HEK293 (cell line): ENCODE measurements around the gene PRKAR2B.

Source experiments
- CTCF ChIA-PET: fragments of 350-600 bp; formaldehyde crosslinking; extraction: SDS; loops from one replicate; lab custom pipeline; 2021; ENCODE audit warnings: antibody characterized with exemption; lab: Yijun Ruan, JAX
- POLR2A ChIA-PET: fragments of 300-600 bp; formaldehyde crosslinking; extraction: SDS; loops from one replicate; lab custom pipeline; 2020; ENCODE audit warnings: antibody characterized with exemption, inconsistent platforms; lab: Yijun Ruan, JAX
- H3K27ac ChIP-seq: fragments of 200-500 bp; sonication (Bioruptor generic); 2 replicates; pipeline ENCODE4 v1.5.1; 2014; ENCODE audit warnings: low read depth, low read length, control low read depth, inconsistent platforms; ENCODE audit errors: extremely low read depth
- H3K36me3 ChIP-seq, 2 experiments: fragments of 200-500 bp in 1 of 2; sonication (Bioruptor generic) in 1 of 2; 1 replicate in 1 of 2; 2 replicates in 1 of 2; pipeline ENCODE4 v1.5.1; 2014 to 2017; ENCODE audit warnings: inconsistent platforms in 2 of 2, low read length in 2 of 2; ENCODE audit not compliant: control insufficient read depth in 2 of 2, insufficient read depth in 1 of 2
- H3K4me1 ChIP-seq: fragments of 200-500 bp; sonication (Bioruptor generic); 2 replicates; pipeline ENCODE4 v1.5.1; 2014; ENCODE audit warnings: mild to moderate bottlenecking, low read length, inconsistent platforms; ENCODE audit not compliant: control insufficient read depth, insufficient read depth
- H3K4me3 ChIP-seq: 2 replicates; pipeline ENCODE4 v1.5.1; 2011; ENCODE audit warnings: low read depth, mild to moderate bottlenecking, control low read depth, low read length, moderate library complexity
- H3K9me3 ChIP-seq: fragments of 200-500 bp; sonication (Bioruptor generic); 2 replicates; pipeline ENCODE4 v1.5.1; 2014; ENCODE audit warnings: low read depth, low read length, inconsistent platforms; ENCODE audit not compliant: control insufficient read depth, insufficient read depth
- FEZF1 ChIP-seq: fragments of 450-650 bp; formaldehyde crosslinking; IDR thresholded peaks from 2 replicates; pipeline ENCODE4 v1.5.1; 2016; ENCODE audit warnings: missing biosample characterization, missing genetic modification characterization
- GLI2 ChIP-seq: fragments of 450-650 bp; formaldehyde crosslinking; IDR thresholded peaks from 2 replicates; pipeline ENCODE4; 2017; ENCODE audit warnings: missing biosample characterization, missing genetic modification characterization, low read depth, borderline replicate concordance
- KLF17 ChIP-seq: fragments of 450-650 bp; formaldehyde crosslinking; IDR thresholded peaks from 2 replicates; pipeline ENCODE4 v1.5.1; 2016; ENCODE audit warnings: missing biosample characterization, missing genetic modification characterization
- KLF7 ChIP-seq: fragments of 450-650 bp; formaldehyde crosslinking; IDR thresholded peaks from 2 replicates; pipeline ENCODE4 v1.5.1; 2016; ENCODE audit warnings: missing biosample characterization, missing genetic modification characterization, borderline replicate concordance
- MZF1 ChIP-seq: fragments of 450-650 bp; formaldehyde crosslinking; IDR thresholded peaks from 2 replicates; pipeline ENCODE4 v1.5.1; 2017; ENCODE audit warnings: missing biosample characterization, missing genetic modification characterization, borderline replicate concordance
- OSR2 ChIP-seq: fragments of 450-650 bp; formaldehyde crosslinking; IDR thresholded peaks from 2 replicates; pipeline ENCODE4 v1.5.1; 2016; ENCODE audit warnings: missing biosample characterization, missing genetic modification characterization
- RBAK ChIP-seq: fragments of 450-650 bp; formaldehyde crosslinking; IDR thresholded peaks from 2 replicates; pipeline ENCODE4 v1.5.1; 2016; ENCODE audit warnings: missing biosample characterization, missing genetic modification characterization
- SP3 ChIP-seq: fragments of 450-650 bp; formaldehyde crosslinking; IDR thresholded peaks from 2 replicates; pipeline ENCODE4 v1.5.1; 2016; ENCODE audit warnings: missing biosample characterization, missing genetic modification characterization
- ZFHX2 ChIP-seq: fragments of 450-650 bp; formaldehyde crosslinking; conservative IDR thresholded peaks from 2 replicates; pipeline ENCODE4 v1.5.1; 2016; ENCODE audit warnings: missing biosample characterization, missing genetic modification characterization
- ZNF211 ChIP-seq: fragments of 450-650 bp; formaldehyde crosslinking; IDR thresholded peaks from 2 replicates; pipeline ENCODE4 v1.5.1; 2016; ENCODE audit warnings: low read depth, missing biosample characterization, missing genetic modification characterization
- ZNF266 ChIP-seq: fragments of 450-650 bp; formaldehyde crosslinking; IDR thresholded peaks from 2 replicates; pipeline ENCODE4 v1.5.1; 2016; ENCODE audit warnings: missing biosample characterization, missing genetic modification characterization, low read depth
- ZNF280D ChIP-seq: fragments of 450-650 bp; formaldehyde crosslinking; IDR thresholded peaks from 2 replicates; pipeline ENCODE4 v1.5.1; 2016; ENCODE audit warnings: missing biosample characterization, missing genetic modification characterization
- ZNF302 ChIP-seq: fragments of 450-650 bp; formaldehyde crosslinking; IDR thresholded peaks from 2 replicates; pipeline ENCODE4 v1.5.1; 2016; ENCODE audit warnings: missing biosample characterization, missing genetic modification characterization, low read depth
- ZNF335 ChIP-seq: fragments of 450-650 bp; formaldehyde crosslinking; conservative IDR thresholded peaks from 2 replicates; pipeline ENCODE4 v1.5.1; 2016; ENCODE audit warnings: missing biosample characterization, missing genetic modification characterization
- ZNF416 ChIP-seq: fragments of 450-650 bp; formaldehyde crosslinking; IDR thresholded peaks from 2 replicates; pipeline ENCODE4 v1.5.1; 2016; ENCODE audit warnings: missing biosample characterization, missing genetic modification characterization
- ZNF501 ChIP-seq: fragments of 450-650 bp; formaldehyde crosslinking; IDR thresholded peaks from 2 replicates; pipeline ENCODE4 v1.5.1; 2016; ENCODE audit warnings: missing biosample characterization, missing genetic modification characterization
- ZNF548 ChIP-seq: fragments of 450-650 bp; formaldehyde crosslinking; IDR thresholded peaks from 2 replicates; pipeline ENCODE4 v1.5.1; 2016; ENCODE audit warnings: missing biosample characterization, missing genetic modification characterization
- ZNF555 ChIP-seq: fragments of 450-650 bp; formaldehyde crosslinking; conservative IDR thresholded peaks from 2 replicates; pipeline ENCODE4 v1.5.1; 2017; ENCODE audit warnings: missing biosample characterization, mild to moderate bottlenecking, missing genetic modification characterization, inconsistent platforms
- ZNF558 ChIP-seq: fragments of 450-650 bp; formaldehyde crosslinking; IDR thresholded peaks from 2 replicates; pipeline ENCODE4 v1.5.1; 2016; ENCODE audit warnings: missing biosample characterization, missing genetic modification characterization
- ZNF560 ChIP-seq: fragments of 450-650 bp; formaldehyde crosslinking; IDR thresholded peaks from 2 replicates; pipeline ENCODE4 v1.5.1; 2017; ENCODE audit warnings: missing biosample characterization, missing genetic modification characterization, borderline replicate concordance
- ZNF600 ChIP-seq: fragments of 450-650 bp; formaldehyde crosslinking; IDR thresholded peaks from 2 replicates; pipeline ENCODE4 v1.5.1; 2016; ENCODE audit warnings: missing biosample characterization, missing genetic modification characterization
- ZNF76 ChIP-seq: fragments of 450-650 bp; formaldehyde crosslinking; IDR thresholded peaks from 2 replicates; pipeline ENCODE4; 2016; ENCODE audit warnings: low read depth, missing biosample characterization, missing genetic modification characterization, borderline replicate concordance
- ZNF768 ChIP-seq: fragments of 450-650 bp; formaldehyde crosslinking; IDR thresholded peaks from 2 replicates; pipeline ENCODE4 v1.5.1; 2018; ENCODE audit warnings: missing biosample characterization, mild to moderate bottlenecking, missing genetic modification characterization
- TF ChIP-seq, protein P1 (sequence below): fragments of 450-650 bp; formaldehyde crosslinking; IDR thresholded peaks from 2 replicates; pipeline ENCODE4 v1.5.1; 2016; ENCODE audit warnings: missing biosample characterization, missing genetic modification characterization
- TF ChIP-seq, protein P2 (sequence below): fragments of 450-650 bp; formaldehyde crosslinking; IDR thresholded peaks from 2 replicates; pipeline ENCODE4 v1.5.1; 2016; ENCODE audit warnings: missing biosample characterization, missing genetic modification characterization, low read depth
- TF ChIP-seq, protein P3 (sequence below): fragments of 450-650 bp; formaldehyde crosslinking; IDR thresholded peaks from 2 replicates; pipeline ENCODE4 v1.5.1; 2017; ENCODE audit warnings: missing biosample characterization, mild to moderate bottlenecking, missing genetic modification characterization, moderate library complexity

Gene PRKAR2B

GRCh38 chr7:107166736-107167426 is 122.4 kb downstream of the PRKAR2B start:
- CTCF ChIA-PET: interaction anchor here (0.6 to 1.6 kb wide), 7 partner anchors 16 to 510 kb away, joined by 3 to 5 read pairs (median 3); no protein-coding TSS in a partner anchor
- TF ChIP-seq ZNF211 (no peak), ZNF555 (tag by site-specific recombination) (no peak), ZNF600 (tag by site-specific recombination) (no peak), MZF1 (tag by site-specific recombination) (no peak), ZFHX2 (tag by site-specific recombination) (no peak), ZNF335 (tag by site-specific recombination) (peak; percentile 54), ZNF416 (tag by site-specific recombination) (no peak), RBAK (no peak), ZNF560 (tag by site-specific recombination) (no peak), ZNF558 (tag by site-specific recombination) (no peak), ZNF768 (tag by site-specific recombination) (no peak), ZNF302 (tag by site-specific recombination) (no peak), ZNF266 (tag by site-specific recombination) (no peak), KLF7 (tag by site-specific recombination) (no peak), SP3 (tag by site-specific recombination) (no peak), FEZF1 (tag by site-specific recombination) (no peak), OSR2 (tag by site-specific recombination) (no peak)
- TF ChIP-seq, protein P1, sequence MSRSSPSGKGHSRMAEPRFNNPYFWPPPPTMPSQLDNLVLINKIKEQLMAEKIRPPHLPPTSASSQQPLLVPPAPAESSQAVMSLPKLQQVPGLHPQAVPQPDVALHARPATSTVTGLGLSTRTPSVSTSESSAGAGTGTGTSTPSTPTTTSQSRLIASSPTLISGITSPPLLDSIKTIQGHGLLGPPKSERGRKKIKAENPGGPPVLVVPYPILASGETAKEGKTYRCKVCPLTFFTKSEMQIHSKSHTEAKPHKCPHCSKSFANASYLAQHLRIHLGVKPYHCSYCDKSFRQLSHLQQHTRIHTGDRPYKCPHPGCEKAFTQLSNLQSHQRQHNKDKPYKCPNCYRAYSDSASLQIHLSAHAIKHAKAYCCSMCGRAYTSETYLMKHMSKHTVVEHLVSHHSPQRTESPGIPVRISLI (tag by site-specific recombination): peak; percentile 95
- TF ChIP-seq, all 188 proteins: peak for 2
- no peaks in the 10 kb centered on the region for H3K9me3 ChIP-seq
- H3K36me3 ChIP-seq: no peaks in the 10 kb centered on the region
- peaks cover 3% of the 10 kb centered on the region; the same call in 1 of the 2 replicates for H3K4me1 ChIP-seq
- H3K4me3 ChIP-seq: peak overlapping the region; percentile 64
- POLR2A ChIA-PET: no interaction called here
- peak overlapping the region; percentile 85 for H3K27ac ChIP-seq

DNA sequence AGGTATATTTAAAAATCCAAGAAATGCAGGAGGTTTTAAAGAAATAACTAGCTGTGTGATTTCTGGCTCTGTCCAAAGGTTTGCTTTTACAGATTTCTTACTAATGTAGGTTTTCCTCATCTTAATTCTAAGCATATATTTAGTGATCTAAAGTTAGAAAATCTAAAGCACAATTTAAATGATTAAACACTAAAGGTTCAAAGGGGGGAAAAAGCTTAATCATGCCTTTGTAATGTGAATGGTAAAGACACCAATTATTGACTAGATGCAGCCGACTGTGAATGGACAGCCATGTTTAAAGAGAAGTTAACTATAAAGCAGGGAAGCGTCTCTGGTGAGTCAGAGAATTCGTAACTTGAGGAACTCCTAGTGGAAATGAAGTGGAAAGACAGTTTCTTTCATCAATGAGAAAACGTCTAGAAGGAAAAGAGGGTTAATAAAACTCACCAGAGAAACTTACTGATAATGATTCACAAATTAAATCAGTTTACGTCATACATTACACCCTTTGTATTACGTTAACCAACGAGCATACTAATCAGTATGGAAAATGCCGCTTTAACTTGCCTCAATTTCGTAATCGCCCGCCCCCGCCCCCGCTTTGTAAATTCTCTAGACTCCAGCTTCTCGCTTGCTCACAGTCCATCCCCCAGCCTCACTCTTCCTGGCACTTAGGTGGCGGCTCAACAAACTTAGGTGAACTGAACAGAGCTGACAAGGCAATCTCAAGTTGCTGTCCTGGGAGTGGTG is 123.2 kb downstream of the PRKAR2B start:
- ChIA-PET CTCF (interaction anchor here (0.5 to 1.7 kb wide), 7 partner anchors 17 to 575 kb away, joined by 3 to 6 read pairs (median 4); no protein-coding TSS in a partner anchor), POLR2A (interaction anchor here (0.6 to 2.6 kb wide), 8 partner anchors 14 to 1636 kb away, joined by 3 to 14 read pairs (median 4); partner anchors contain the start of genes CBLL1 and NAMPT)
- Histone ChIP-seq H3K36me3 (no peaks in the 10 kb centered on the region), H3K9me3 (no peaks in the 10 kb centered on the region), H3K27ac (peak overlapping the region; percentile 85), H3K4me3 (peak overlapping the region; percentile 64), H3K4me1 (peaks cover 3% of the 10 kb centered on the region; the same call in 1 of the 2 replicates)
- TF ChIP-seq ZNF280D (tag by site-specific recombination) (no peak), KLF17 (tag by site-specific recombination) (no peak), ZNF501 (tag by site-specific recombination) (peak; percentile 3; the same call in 1 of the 2 replicates), ZNF548 (tag by site-specific recombination) (no peak), ZNF76 (no peak), GLI2 (tag by site-specific recombination) (no peak)
- TF ChIP-seq, protein P2, sequence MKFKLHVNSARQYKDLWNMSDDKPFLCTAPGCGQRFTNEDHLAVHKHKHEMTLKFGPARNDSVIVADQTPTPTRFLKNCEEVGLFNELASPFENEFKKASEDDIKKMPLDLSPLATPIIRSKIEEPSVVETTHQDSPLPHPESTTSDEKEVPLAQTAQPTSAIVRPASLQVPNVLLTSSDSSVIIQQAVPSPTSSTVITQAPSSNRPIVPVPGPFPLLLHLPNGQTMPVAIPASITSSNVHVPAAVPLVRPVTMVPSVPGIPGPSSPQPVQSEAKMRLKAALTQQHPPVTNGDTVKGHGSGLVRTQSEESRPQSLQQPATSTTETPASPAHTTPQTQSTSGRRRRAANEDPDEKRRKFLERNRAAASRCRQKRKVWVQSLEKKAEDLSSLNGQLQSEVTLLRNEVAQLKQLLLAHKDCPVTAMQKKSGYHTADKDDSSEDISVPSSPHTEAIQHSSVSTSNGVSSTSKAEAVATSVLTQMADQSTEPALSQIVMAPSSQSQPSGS (tag by site-specific recombination): peak; percentile 98
- TF ChIP-seq, protein P3, sequence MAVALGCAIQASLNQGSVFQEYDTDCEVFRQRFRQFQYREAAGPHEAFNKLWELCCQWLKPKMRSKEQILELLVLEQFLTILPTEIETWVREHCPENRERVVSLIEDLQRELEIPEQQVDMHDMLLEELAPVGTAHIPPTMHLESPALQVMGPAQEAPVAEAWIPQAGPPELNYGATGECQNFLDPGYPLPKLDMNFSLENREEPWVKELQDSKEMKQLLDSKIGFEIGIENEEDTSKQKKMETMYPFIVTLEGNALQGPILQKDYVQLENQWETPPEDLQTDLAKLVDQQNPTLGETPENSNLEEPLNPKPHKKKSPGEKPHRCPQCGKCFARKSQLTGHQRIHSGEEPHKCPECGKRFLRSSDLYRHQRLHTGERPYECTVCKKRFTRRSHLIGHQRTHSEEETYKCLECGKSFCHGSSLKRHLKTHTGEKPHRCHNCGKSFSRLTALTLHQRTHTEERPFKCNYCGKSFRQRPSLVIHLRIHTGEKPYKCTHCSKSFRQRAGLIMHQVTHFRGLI: no peak
